ENCODE results near the gene JARID2.

DNA sequence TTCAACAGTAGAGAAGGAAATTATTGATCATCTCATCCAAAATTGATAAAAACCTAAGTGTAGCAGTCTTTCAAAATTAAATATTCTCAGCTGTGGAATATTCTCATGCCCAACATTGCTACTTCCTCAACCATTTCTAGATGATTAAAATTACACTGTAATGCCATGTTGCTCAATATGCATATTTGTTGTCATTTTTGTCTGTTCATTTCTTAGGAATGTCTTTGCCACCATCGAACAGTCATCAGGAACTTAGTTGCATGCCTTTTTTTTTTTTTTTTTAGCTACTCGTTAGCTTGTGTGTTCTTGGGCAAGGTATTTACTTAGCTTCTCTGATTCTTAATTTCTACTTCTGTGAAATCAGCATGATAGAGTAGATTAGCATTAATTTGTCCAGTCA is 228.3 kb downstream of the JARID2 start:
- TF ChIP-seq JUND (IDR thresholded peaks at IDR 0.05) = no peak
- TF ChIP-seq, protein P1, sequence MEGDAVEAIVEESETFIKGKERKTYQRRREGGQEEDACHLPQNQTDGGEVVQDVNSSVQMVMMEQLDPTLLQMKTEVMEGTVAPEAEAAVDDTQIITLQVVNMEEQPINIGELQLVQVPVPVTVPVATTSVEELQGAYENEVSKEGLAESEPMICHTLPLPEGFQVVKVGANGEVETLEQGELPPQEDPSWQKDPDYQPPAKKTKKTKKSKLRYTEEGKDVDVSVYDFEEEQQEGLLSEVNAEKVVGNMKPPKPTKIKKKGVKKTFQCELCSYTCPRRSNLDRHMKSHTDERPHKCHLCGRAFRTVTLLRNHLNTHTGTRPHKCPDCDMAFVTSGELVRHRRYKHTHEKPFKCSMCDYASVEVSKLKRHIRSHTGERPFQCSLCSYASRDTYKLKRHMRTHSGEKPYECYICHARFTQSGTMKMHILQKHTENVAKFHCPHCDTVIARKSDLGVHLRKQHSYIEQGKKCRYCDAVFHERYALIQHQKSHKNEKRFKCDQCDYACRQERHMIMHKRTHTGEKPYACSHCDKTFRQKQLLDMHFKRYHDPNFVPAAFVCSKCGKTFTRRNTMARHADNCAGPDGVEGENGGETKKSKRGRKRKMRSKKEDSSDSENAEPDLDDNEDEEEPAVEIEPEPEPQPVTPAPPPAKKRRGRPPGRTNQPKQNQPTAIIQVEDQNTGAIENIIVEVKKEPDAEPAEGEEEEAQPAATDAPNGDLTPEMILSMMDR (IDR thresholded peaks at IDR 0.05; ENCODE audit: low read depth, low read length, missing input control) = no peak
- TF ChIP-seq, protein P2, sequence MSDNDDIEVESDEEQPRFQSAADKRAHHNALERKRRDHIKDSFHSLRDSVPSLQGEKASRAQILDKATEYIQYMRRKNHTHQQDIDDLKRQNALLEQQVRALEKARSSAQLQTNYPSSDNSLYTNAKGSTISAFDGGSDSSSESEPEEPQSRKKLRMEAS (IDR thresholded peaks at IDR 0.05) = no peak
- no peak for TF ChIP-seq RAD21 (IDR thresholded peaks at IDR 0.05)
- TF ChIP-seq, protein P3, sequence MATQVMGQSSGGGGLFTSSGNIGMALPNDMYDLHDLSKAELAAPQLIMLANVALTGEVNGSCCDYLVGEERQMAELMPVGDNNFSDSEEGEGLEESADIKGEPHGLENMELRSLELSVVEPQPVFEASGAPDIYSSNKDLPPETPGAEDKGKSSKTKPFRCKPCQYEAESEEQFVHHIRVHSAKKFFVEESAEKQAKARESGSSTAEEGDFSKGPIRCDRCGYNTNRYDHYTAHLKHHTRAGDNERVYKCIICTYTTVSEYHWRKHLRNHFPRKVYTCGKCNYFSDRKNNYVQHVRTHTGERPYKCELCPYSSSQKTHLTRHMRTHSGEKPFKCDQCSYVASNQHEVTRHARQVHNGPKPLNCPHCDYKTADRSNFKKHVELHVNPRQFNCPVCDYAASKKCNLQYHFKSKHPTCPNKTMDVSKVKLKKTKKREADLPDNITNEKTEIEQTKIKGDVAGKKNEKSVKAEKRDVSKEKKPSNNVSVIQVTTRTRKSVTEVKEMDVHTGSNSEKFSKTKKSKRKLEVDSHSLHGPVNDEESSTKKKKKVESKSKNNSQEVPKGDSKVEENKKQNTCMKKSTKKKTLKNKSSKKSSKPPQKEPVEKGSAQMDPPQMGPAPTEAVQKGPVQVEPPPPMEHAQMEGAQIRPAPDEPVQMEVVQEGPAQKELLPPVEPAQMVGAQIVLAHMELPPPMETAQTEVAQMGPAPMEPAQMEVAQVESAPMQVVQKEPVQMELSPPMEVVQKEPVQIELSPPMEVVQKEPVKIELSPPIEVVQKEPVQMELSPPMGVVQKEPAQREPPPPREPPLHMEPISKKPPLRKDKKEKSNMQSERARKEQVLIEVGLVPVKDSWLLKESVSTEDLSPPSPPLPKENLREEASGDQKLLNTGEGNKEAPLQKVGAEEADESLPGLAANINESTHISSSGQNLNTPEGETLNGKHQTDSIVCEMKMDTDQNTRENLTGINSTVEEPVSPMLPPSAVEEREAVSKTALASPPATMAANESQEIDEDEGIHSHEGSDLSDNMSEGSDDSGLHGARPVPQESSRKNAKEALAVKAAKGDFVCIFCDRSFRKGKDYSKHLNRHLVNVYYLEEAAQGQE (IDR thresholded peaks at IDR 0.05) = no peak
- no peak for TF ChIP-seq GABPA (IDR thresholded peaks at IDR 0.05 in 1 of 2, conservative IDR thresholded peaks at IDR 0.05 in 1 of 2)

All from liver (tissue), 3 donors.